ENCODE results near the gene FNDC11.

The FNDC11 gene

GRCh38 chr20:63525971-63526370 lies 28.0 kb upstream of the FNDC11 start:
- H3K9me3 ChIP-seq (ENCODE audit: insufficient read depth, low read depth, low read length): peaks cover 9% of the 10 kb centered on the region; the same call in 1 of the 2 replicates
- H3K27me3 ChIP-seq (ENCODE audit: insufficient read depth, low read length): no peaks in the 10 kb centered on the region
- H3K36me3 ChIP-seq (ENCODE audit: insufficient read depth, low read length): peaks cover 20% of the 10 kb centered on the region
- no peak overlapping the region for H3K27ac ChIP-seq (ENCODE audit: low read depth, low read length)
- no peaks in the 10 kb centered on the region for H3K4me1 ChIP-seq (ENCODE audit: insufficient read depth, low read length)
- WGBS: 65% methylated on average over 2 of the region's 2 CpGs
- H3K9ac ChIP-seq (ENCODE audit: low read depth, low read length): no peak overlapping the region
- no peak overlapping the region for H3K4me3 ChIP-seq (ENCODE audit: low read length)

DNA sequence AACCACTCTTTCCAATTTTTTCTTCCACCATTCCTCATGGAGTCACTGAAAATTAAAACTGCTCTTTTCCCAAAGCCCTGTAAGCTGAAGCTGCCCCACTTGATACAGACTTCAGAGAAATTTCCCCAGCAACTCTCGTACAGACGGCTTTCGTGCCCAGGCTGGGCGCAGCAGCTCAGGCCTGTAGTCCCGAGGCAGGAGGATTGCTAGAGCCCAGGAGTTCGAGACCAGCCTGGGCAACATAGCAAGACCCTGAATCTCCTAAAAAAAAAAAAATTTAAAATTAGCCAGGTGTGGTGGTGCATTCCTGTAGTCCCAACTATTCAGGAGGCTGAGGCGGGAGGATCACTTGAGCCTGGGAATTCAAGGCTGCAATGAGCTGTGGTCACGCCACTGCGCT lies 26.8 kb upstream of the FNDC11 start:
- WGBS: 91% methylated on average over 9 of the region's 9 CpGs
- H3K9me3 ChIP-seq (ENCODE audit: insufficient read depth, low read depth, low read length): peaks cover 9% of the 10 kb centered on the region; the same call in 1 of the 2 replicates
- H3K4me3 ChIP-seq (ENCODE audit: low read length): no peak overlapping the region
- H3K36me3 ChIP-seq (ENCODE audit: insufficient read depth, low read length): peaks cover 16% of the 10 kb centered on the region
- H3K27me3 ChIP-seq (ENCODE audit: insufficient read depth, low read length): no peaks in the 10 kb centered on the region
- no peaks in the 10 kb centered on the region for H3K4me1 ChIP-seq (ENCODE audit: insufficient read depth, low read length)
- no peak overlapping the region for H3K27ac ChIP-seq (ENCODE audit: low read depth, low read length)
- H3K9ac ChIP-seq (ENCODE audit: low read depth, low read length): no peak overlapping the region

GRCh38 chr20:63529180-63529860 lies 24.6 kb upstream of the FNDC11 start:
- Histone ChIP-seq H3K27ac (ENCODE audit: low read depth, low read length) (no peak overlapping the region), H3K9me3 (ENCODE audit: insufficient read depth, low read depth, low read length) (no peaks in the 10 kb centered on the region), H3K27me3 (ENCODE audit: insufficient read depth, low read length) (no peaks in the 10 kb centered on the region), H3K9ac (ENCODE audit: low read depth, low read length) (no peak overlapping the region), H3K4me3 (ENCODE audit: low read length) (no peak overlapping the region), H3K36me3 (ENCODE audit: insufficient read depth, low read length) (no peaks in the 10 kb centered on the region), H3K4me1 (ENCODE audit: insufficient read depth, low read length) (no peaks in the 10 kb centered on the region)
- WGBS: 92% methylated on average over 27 of the region's 27 CpGs

GRCh38 chr20:63529861-63530787 lies 23.8 kb upstream of the FNDC11 start:
- no peak overlapping the region for H3K4me3 ChIP-seq (ENCODE audit: low read length)
- WGBS: 91% methylated on average over 39 of the region's 39 CpGs
- H3K27me3 ChIP-seq (ENCODE audit: insufficient read depth, low read length): no peaks in the 10 kb centered on the region
- no peaks in the 10 kb centered on the region for H3K36me3 ChIP-seq (ENCODE audit: insufficient read depth, low read length)
- no peaks in the 10 kb centered on the region for H3K9me3 ChIP-seq (ENCODE audit: insufficient read depth, low read depth, low read length)
- H3K4me1 ChIP-seq (ENCODE audit: insufficient read depth, low read length): no peaks in the 10 kb centered on the region
- H3K9ac ChIP-seq (ENCODE audit: low read depth, low read length): no peak overlapping the region
- no peak overlapping the region for H3K27ac ChIP-seq (ENCODE audit: low read depth, low read length)

- Histone ChIP-seq H3K36me3 (ENCODE audit: insufficient read depth, low read length) (no peaks in the 10 kb centered on the region), H3K4me1 (ENCODE audit: insufficient read depth, low read length) (no peaks in the 10 kb centered on the region), H3K9ac (ENCODE audit: low read depth, low read length) (no peak overlapping the region), H3K27me3 (ENCODE audit: insufficient read depth, low read length) (no peaks in the 10 kb centered on the region), H3K4me3 (ENCODE audit: low read length) (no peak overlapping the region), H3K9me3 (ENCODE audit: insufficient read depth, low read depth, low read length) (no peaks in the 10 kb centered on the region), H3K27ac (ENCODE audit: low read depth, low read length) (no peak overlapping the region)
- 93% methylated on average over 14 of the region's 14 CpGs for WGBS
These were observed 23.2 kb upstream of the FNDC11 start for GRCh38 chr20:63530788-63531160.

- Histone ChIP-seq H3K27me3 (ENCODE audit: insufficient read depth, low read length) (no peaks in the 10 kb centered on the region), H3K9me3 (ENCODE audit: insufficient read depth, low read depth, low read length) (no peaks in the 10 kb centered on the region), H3K4me1 (ENCODE audit: insufficient read depth, low read length) (no peaks in the 10 kb centered on the region), H3K9ac (ENCODE audit: low read depth, low read length) (no peak overlapping the region), H3K4me3 (ENCODE audit: low read length) (no peak overlapping the region), H3K27ac (ENCODE audit: low read depth, low read length) (no peak overlapping the region), H3K36me3 (ENCODE audit: insufficient read depth, low read length) (no peaks in the 10 kb centered on the region)
- WGBS: 91% methylated on average over 27 of the region's 27 CpGs
These were observed 22.1 kb upstream of the FNDC11 start for GRCh38 chr20:63531686-63532448.

DNA sequence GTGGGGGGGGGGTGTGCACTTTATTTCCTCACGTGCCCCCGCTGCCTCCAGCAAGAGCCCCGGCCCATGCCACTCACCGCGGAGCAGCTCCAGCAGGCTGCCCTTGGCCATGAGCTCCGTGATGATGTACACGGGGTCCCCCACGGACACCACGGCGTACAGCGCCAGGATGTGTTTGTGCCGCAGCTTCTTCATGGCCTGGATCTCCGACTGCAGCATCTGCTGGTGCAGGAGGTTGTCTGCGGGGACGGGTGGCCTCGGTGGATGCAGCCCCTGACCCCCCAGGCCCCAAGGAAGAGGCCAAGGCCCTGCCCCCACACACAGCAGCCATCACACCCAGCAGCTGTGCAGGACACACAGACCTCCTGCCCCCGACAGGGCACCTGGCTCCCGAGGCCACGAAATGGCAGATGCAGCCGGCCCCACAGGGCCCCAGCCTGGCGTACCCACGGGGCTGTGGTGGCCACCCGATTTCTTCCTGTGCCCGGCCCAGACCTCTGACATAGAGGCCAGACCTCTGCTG lies 21.4 kb upstream of the FNDC11 start:
- Histone ChIP-seq H3K4me3 (ENCODE audit: low read length) (no peak overlapping the region), H3K27ac (ENCODE audit: low read depth, low read length) (no peak overlapping the region), H3K36me3 (ENCODE audit: insufficient read depth, low read length) (no peaks in the 10 kb centered on the region), H3K9ac (ENCODE audit: low read depth, low read length) (no peak overlapping the region), H3K9me3 (ENCODE audit: insufficient read depth, low read depth, low read length) (no peaks in the 10 kb centered on the region), H3K27me3 (ENCODE audit: insufficient read depth, low read length) (no peaks in the 10 kb centered on the region), H3K4me1 (ENCODE audit: insufficient read depth, low read length) (no peaks in the 10 kb centered on the region)
- WGBS: 93% methylated on average over 24 of the region's 24 CpGs

- H3K27me3 ChIP-seq (ENCODE audit: insufficient read depth, low read length): no peaks in the 10 kb centered on the region
- WGBS: 91% methylated on average over 14 of the region's 14 CpGs
- H3K4me1 ChIP-seq (ENCODE audit: insufficient read depth, low read length): no peaks in the 10 kb centered on the region
- H3K27ac ChIP-seq (ENCODE audit: low read depth, low read length): no peak overlapping the region
- H3K9ac ChIP-seq (ENCODE audit: low read depth, low read length): no peak overlapping the region
- H3K36me3 ChIP-seq (ENCODE audit: insufficient read depth, low read length): no peaks in the 10 kb centered on the region
- H3K9me3 ChIP-seq (ENCODE audit: insufficient read depth, low read depth, low read length): no peaks in the 10 kb centered on the region
- no peak overlapping the region for H3K4me3 ChIP-seq (ENCODE audit: low read length)
These were observed 20.6 kb upstream of the FNDC11 start for GRCh38 chr20:63533388-63533787.

DNA sequence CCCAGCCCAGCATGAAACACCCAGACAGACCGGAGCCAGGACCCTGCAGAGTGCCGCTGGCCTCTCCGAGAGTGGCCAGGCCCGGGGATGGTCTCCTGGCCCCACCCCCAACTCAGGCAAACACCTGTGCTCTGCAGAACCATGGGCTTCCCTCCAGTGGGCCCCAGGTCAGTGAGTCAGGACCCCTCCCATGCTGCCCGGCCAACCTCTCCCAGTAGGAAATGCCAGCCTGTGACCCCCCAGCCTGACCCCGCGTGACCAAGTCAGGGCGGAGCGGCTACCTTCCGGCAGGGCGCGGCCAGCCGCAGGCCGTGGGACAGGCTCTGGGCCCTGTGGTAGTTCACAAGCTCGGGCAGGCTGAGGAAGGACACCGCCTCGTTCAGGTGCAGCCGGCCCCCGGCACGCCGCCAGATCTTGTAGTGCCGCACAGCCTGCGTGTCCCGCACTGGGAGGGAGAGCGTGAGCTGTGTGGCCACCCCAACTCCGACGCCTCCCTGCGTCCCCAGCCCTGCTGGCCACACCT lies 20.0 kb upstream of the FNDC11 start:
- Histone ChIP-seq H3K9ac (ENCODE audit: low read depth, low read length) (no peak overlapping the region), H3K4me3 (ENCODE audit: low read length) (no peak overlapping the region), H3K27me3 (ENCODE audit: insufficient read depth, low read length) (no peaks in the 10 kb centered on the region), H3K27ac (ENCODE audit: low read depth, low read length) (no peak overlapping the region), H3K4me1 (ENCODE audit: insufficient read depth, low read length) (no peaks in the 10 kb centered on the region), H3K36me3 (ENCODE audit: insufficient read depth, low read length) (no peaks in the 10 kb centered on the region), H3K9me3 (ENCODE audit: insufficient read depth, low read depth, low read length) (no peaks in the 10 kb centered on the region)
- 92% methylated on average over 28 of the region's 28 CpGs for WGBS

- WGBS: 91% methylated on average over 12 of the region's 12 CpGs
- H3K4me1 ChIP-seq (ENCODE audit: insufficient read depth, low read length): no peaks in the 10 kb centered on the region
- H3K9me3 ChIP-seq (ENCODE audit: insufficient read depth, low read depth, low read length): no peaks in the 10 kb centered on the region
- H3K36me3 ChIP-seq (ENCODE audit: insufficient read depth, low read length): no peaks in the 10 kb centered on the region
- no peaks in the 10 kb centered on the region for H3K27me3 ChIP-seq (ENCODE audit: insufficient read depth, low read length)
- H3K9ac ChIP-seq (ENCODE audit: low read depth, low read length): no peak overlapping the region
- no peak overlapping the region for H3K4me3 ChIP-seq (ENCODE audit: low read length)
- H3K27ac ChIP-seq (ENCODE audit: low read depth, low read length): no peak overlapping the region
These were observed 19.5 kb upstream of the FNDC11 start for GRCh38 chr20:63534427-63534830.
